Colonic mucosa (tissue), 4 donors: ENCODE measurements around the gene FGFR1OP2. TPM values are rescaled to one million over a fixed set of nuclear protein-coding genes. Genes with fewer than 3 reads are reported as not detected.

Experiments
- DNase-seq: peaks from one replicate; pipeline ENCODE4 v3.0.0-alpha.2; 2020
- H3K27ac ChIP-seq: fragments of 200-600 bp; one replicate; pipeline ENCODE4 v1.8.0; 2021
- H3K27me3 ChIP-seq: fragments of 200-600 bp; one replicate; pipeline ENCODE4 v1.8.0; 2021
- H3K36me3 ChIP-seq: fragments of 200-600 bp; one replicate; pipeline ENCODE4 v1.8.0; 2021
- H3K4me1 ChIP-seq: fragments of 200-600 bp; one replicate; pipeline ENCODE4 v1.8.0; 2021; ENCODE audit warnings: mild to moderate bottlenecking
- H3K4me3 ChIP-seq: fragments of 200-600 bp; one replicate; pipeline ENCODE4 v1.8.0; 2021
- H3K9ac ChIP-seq, 2 donors: one replicate each; pipeline ENCODE4 v1.7.0; 2013; ENCODE audit warnings: control low read depth in 2 of 2, low read depth in 2 of 2, low read length in 2 of 2
- H3K9me3 ChIP-seq: fragments of 200-600 bp; one replicate; pipeline ENCODE4 v1.8.0; 2021
- intact Hi-C: fragments of 100-400 bp; cut with DNase I; formaldehyde crosslinking; loops from one replicate; pipeline ENCODE4 v1.14.1; 2022
- total RNA-seq, 2 donors: library from RNA; stranded (reverse); fragmentation: NEBNext Ultra II Directional in 1 of 2; extraction: Animal tissue kit (Norgen Biotek cat#: 25700) in 1 of 2; gene quantifications; one replicate each; pipeline ENCODE4 v1.2.1, GENCODE V29; 2021
- TF ChIP-seq, protein P1 (sequence below): fragments of 200-600 bp; IDR thresholded peaks from one replicate; pipeline ENCODE4 v1.8.0; 2022; ENCODE audit warnings: antibody characterized with exemption, mild to moderate bottlenecking
- donor health status: healthy.
- donor health status: DM: no; HTN: no; CAD: no.
- donor health status: DM: no; HTN: no; CAD: no.

Gene FGFR1OP2
- total RNA-seq, 2 donors from 2014 or later, result 26.4 to 31.1 TPM

GRCh38 chr12:26938701-26939062 lies 412 bp downstream of the FGFR1OP2 start:
- no peaks in the 10 kb centered on the region for H3K36me3 ChIP-seq
- no peaks in the 10 kb centered on the region for H3K4me1 ChIP-seq
- DNase-seq, result peak; percentile 45
- no peaks in the 10 kb centered on the region for H3K9me3 ChIP-seq
- TF ChIP-seq, protein P1, sequence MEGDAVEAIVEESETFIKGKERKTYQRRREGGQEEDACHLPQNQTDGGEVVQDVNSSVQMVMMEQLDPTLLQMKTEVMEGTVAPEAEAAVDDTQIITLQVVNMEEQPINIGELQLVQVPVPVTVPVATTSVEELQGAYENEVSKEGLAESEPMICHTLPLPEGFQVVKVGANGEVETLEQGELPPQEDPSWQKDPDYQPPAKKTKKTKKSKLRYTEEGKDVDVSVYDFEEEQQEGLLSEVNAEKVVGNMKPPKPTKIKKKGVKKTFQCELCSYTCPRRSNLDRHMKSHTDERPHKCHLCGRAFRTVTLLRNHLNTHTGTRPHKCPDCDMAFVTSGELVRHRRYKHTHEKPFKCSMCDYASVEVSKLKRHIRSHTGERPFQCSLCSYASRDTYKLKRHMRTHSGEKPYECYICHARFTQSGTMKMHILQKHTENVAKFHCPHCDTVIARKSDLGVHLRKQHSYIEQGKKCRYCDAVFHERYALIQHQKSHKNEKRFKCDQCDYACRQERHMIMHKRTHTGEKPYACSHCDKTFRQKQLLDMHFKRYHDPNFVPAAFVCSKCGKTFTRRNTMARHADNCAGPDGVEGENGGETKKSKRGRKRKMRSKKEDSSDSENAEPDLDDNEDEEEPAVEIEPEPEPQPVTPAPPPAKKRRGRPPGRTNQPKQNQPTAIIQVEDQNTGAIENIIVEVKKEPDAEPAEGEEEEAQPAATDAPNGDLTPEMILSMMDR, result no peak
- intact Hi-C loops, result no loop called here
- H3K27ac ChIP-seq, result peak overlapping the region; percentile 96
- H3K9ac ChIP-seq, result peak overlapping the region; percentile 95 to 98
- H3K4me3 ChIP-seq, result peak overlapping the region; percentile 87
- no peaks in the 10 kb centered on the region for H3K27me3 ChIP-seq

- Histone ChIP-seq H3K36me3 (no peaks in the 10 kb centered on the region), H3K4me1 (no peaks in the 10 kb centered on the region), H3K9ac (peak overlapping the region; percentile 95 to 98), H3K27me3 (no peaks in the 10 kb centered on the region), H3K27ac (peak overlapping the region; percentile 96), H3K4me3 (peak overlapping the region; percentile 87), H3K9me3 (no peaks in the 10 kb centered on the region)
- TF ChIP-seq, protein P1, result no peak
- DNase-seq, result no peak
- intact Hi-C loops, result no loop called here
Observed at GRCh38 chr12:26939192-26939832, 1.0 kb downstream of the FGFR1OP2 start.

DNA sequence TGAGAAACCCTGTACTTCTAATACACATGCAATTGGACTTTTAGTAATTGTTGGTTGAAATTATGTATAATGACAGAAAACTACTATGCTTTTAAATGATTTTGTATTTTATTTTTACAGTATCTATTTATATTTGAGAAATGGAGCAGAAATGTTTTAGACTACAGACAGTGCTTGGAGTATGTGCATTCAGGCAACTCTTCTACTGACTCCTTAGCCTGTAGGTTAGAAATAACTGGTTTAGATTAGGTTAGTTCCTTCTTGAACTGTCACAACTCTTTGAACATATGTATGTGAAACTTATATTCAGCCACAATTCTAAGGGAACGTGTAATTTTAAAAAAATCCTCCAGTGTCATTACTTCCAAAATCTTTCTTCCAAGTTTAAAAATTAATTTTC lies 1.7 kb downstream of the FGFR1OP2 start:
- DNase-seq, result no peak
- Histone ChIP-seq H3K27ac (no peak overlapping the region), H3K9me3 (no peaks in the 10 kb centered on the region), H3K4me3 (peak overlapping the region; percentile 87), H3K4me1 (no peaks in the 10 kb centered on the region), H3K27me3 (no peaks in the 10 kb centered on the region), H3K36me3 (no peaks in the 10 kb centered on the region), H3K9ac (peak overlapping the region in 1 of 2 donors; percentile 95)
- TF ChIP-seq, protein P1, result no peak
- intact Hi-C loops, result loop anchor here (5.0 kb wide), 1 partner anchor 72 kb away; the partner anchor contains the start of gene TM7SF3

DNA sequence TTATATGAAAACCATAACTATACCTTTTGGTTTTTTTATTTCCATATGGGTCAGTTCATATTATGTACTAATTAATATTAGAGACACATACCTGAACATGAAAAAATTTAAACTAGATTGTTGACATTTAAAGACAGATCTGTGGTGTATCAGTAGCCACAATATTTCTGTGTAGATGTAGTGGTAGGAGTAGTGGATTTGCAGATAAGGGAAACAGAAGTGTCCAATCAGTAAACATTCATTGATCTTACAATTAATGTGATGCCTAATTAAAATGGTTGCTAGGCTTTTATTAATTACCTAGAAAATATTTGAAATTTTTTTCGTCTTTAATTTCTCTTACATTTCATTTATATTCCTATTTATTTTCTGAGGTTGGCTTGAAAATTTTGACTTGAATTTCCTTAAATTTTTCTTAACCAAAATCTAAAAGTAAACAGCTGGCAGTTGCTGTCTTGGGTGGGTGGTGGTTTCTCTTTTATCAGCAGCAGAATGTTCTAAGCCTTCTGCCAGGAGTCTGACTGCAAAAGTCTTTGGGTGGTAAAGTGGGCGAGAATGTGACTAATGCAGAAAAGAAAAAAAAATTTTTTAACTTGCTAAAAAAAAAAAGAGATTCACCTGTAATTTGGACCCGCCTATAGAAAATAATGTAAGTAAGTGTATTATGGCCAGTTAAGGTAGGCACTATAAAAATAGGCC lies 2.4 kb downstream of the FGFR1OP2 start:
- DNase-seq, result no peak
- Histone ChIP-seq H3K27ac (peak overlapping the region; percentile 1), H3K9me3 (no peaks in the 10 kb centered on the region), H3K27me3 (no peaks in the 10 kb centered on the region), H3K4me1 (no peaks in the 10 kb centered on the region), H3K4me3 (no peak overlapping the region), H3K36me3 (no peaks in the 10 kb centered on the region), H3K9ac (no peak overlapping the region)
- intact Hi-C loops, result loop anchor here (5.0 kb wide), 1 partner anchor 72 kb away; the partner anchor contains the start of gene TM7SF3
- TF ChIP-seq, protein P1, result no peak

DNA sequence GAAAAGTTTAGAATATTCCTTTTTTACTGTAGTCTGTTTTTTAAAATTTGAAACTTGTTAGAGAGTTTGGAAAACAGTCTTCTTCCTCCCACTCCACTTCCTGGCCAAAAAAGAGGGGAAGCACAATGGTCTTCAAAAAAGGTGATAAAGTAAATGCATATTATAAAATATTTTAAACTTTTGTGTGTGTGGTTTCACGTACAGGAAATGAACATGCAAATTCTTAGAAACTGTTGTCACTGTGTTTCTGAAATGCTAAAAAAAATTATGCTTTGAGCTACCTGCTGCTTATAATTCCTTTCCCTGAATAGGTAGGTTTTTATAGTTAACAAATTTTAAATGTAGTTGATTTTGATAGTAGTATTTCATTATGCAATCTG lies 2.9 kb downstream of the FGFR1OP2 start:
- no peak for DNase-seq
- H3K4me1 ChIP-seq, result no peaks in the 10 kb centered on the region
- H3K27ac ChIP-seq, result peak overlapping the region; percentile 1

More for the DNA sequence above, 2.9 kb downstream of the FGFR1OP2 start:
- Histone ChIP-seq H3K36me3 (no peaks in the 10 kb centered on the region), H3K4me3 (no peak overlapping the region), H3K27me3 (no peaks in the 10 kb centered on the region), H3K9ac (no peak overlapping the region), H3K9me3 (no peaks in the 10 kb centered on the region)
- TF ChIP-seq, protein P1, result no peak
- intact Hi-C loops, result loop anchor here (5.0 kb wide), 1 partner anchor 71 kb away; the partner anchor contains the start of gene TM7SF3
